NCI-H82 treated with DMSO at 0.1 percent for 48 hours (cell line): ENCODE results near the gene SOX13.

ENCODE experiments used
- DNase-seq: peaks from one replicate; lab custom pipeline; 2025; ENCODE audit not compliant: unreplicated experiment; lab: John Stamatoyannopoulos, UW

The SOX13 gene

DNA sequence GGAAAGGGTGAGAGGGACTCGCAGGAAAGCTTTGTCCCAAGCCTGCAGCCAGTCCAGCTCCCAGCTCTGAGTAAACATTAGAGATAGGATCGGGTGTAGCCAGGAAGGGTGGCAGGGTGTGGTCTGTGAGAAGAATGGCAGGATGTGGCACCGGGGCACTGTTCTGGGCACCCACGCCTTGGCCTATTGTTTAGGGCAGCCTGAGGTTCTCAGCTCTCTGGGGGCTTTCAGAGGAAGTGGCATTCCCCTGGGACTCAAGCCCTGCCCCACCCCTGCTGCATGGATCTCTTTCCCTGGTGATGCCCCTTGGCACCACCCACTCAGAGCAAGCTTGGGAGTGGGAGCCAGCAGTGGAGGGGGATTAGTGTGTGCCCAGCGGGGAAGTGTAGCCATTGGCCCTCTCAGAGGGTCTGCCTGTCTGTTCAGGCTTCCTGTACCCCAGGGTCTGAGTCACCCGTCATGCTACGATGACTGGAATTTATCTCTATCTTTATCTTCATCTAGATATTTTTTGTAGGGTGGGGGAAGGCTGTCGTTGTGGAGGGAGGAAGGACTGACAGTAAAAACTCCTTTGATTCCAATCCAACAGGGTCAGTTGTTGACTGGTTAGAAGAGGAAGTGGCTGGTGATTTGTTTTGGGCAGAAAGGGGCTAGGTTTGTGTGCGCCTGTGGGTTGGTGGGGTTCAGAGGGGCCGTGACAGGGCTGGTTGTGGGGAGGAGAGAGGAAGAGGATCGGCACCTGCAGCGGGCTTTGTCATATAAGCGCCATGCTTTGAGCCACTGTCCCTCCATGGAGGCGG, 31.6 kb downstream of the SOX13 start:
- no peak for DNase-seq

DNA sequence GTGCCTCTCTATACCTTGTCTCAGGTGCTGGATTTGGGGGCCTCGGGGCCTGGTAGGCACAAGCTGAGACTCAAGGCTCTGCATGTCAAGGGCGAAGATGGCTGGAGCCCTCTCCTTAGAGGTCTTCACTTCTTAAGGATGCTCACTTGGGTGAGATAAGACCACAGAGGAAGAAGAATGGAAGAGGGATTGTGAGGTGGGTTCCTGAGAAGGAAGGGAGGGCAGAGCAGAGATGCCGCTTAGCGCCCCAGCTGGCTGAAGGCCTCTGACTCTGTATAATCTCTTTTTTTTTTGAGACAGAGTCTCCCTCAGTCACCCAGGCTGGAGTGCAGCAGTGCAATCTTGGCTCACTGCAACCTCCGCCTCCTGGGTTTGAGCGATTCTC, 32.2 kb downstream of the SOX13 start:
- no peak for DNase-seq

DNA sequence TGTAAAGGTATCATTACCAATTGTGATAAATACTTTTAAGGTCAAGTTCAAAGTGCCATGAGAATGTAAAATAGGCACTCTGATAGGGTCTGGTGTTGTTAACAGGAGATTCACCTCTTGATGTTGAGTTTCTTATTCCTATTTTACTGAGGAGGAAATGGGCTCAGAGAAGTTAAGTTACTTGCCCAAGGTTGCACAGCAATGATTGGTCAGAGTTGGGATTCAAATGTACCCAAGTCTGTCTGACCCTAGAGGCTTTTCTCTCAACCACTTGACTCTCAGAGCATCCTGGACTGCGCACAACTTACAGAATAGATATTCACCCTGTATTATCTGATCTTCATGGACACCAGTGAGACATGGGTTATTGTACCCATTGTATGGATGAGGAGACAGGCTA, 33.9 kb downstream of the SOX13 start:
- no peak for DNase-seq

DNA sequence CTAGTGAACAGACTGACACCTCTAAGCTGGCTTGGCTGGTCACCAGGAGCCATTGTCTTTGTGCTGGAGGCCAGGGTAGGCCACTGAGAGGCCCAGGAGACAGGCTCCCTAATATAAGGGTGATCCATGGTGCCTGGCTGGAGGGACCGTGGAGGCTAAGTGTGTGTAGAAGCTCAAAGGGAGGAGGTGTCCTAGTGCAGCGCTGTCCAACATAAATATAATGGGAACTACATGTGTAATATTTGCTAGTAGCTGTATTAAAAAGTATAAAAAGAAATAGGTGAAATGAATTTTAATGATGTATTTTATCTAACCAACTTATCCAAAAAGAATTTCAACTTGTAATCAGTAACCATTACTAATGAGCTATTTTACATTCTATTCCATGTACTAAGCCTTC, 35.0 kb downstream of the SOX13 start:
- DNase-seq, result no peak

DNA sequence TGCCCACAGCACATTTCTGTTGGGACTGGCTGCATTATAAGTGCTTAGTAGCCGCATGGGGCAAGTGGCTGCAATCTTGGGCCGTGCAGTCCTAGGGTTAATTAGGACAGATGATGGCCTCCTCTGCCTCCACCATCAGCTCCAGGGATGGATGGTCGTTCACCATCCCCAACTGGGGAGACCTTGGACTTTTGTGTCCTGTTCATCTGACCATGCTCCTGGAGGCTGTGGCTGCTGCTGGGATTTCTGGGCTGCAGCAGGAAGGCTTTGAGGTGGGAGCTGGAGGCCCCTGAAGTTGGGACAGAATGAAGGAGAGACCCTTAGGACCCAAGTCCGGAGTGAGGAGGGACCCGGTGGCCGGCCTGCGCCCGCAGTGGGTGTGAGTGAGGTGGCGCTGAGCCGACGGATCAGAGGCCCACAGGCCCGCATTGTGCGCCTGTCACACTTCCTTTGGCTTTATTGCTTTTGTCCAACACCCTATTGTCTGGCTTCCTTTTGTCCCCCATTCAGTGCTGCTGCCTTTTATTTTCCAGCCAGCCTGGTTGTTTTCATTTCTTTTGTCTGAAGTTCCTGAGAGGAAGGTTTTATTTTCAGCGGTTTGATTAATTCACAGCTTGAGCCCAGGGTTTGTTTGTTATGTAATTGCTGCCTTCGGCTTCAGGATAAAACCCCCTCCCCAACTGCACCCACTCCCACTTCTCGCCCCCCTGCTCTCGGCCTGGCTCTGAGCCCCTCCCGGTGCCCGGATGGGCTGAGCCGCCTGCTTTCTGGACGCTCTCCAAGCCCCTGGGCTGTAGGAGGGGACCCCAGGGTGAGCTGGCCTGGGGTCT, 35.6 kb downstream of the SOX13 start:
- no peak for DNase-seq

DNA sequence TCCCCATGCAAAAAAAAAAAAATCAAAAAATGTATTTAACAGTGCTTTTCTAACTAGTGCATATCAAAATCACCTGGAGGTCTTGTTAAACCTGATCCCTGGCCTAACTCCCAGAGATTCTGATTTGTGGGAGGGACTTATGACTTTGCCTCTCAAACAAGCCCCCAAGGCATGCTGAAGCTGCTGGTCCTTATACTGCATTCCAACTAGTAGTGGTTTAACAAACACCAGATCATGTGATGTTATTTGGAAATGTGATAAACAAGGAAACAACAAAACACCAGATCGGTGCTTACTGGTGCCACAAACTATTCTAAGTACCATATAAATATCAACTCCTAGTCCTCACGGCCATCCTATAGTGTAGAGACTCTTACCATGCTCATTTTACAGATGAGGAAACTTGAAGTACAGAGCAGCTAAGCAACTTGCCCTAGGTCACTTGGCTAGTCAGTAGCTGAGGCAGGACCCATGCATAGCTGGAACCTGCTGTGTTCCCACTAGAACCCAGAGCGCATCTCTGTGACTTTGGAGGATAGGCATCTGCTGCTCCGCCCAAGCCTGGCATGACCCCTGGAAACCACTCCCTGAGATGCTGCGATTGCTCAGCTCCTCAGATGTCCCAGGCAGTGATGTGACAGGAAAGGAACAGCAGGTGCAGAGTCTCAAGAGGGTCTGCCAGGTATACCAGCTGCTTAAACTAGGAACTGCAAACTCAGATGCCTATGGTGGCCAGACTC, 38.1 kb downstream of the SOX13 start:
- DNase-seq, result no peak

DNA sequence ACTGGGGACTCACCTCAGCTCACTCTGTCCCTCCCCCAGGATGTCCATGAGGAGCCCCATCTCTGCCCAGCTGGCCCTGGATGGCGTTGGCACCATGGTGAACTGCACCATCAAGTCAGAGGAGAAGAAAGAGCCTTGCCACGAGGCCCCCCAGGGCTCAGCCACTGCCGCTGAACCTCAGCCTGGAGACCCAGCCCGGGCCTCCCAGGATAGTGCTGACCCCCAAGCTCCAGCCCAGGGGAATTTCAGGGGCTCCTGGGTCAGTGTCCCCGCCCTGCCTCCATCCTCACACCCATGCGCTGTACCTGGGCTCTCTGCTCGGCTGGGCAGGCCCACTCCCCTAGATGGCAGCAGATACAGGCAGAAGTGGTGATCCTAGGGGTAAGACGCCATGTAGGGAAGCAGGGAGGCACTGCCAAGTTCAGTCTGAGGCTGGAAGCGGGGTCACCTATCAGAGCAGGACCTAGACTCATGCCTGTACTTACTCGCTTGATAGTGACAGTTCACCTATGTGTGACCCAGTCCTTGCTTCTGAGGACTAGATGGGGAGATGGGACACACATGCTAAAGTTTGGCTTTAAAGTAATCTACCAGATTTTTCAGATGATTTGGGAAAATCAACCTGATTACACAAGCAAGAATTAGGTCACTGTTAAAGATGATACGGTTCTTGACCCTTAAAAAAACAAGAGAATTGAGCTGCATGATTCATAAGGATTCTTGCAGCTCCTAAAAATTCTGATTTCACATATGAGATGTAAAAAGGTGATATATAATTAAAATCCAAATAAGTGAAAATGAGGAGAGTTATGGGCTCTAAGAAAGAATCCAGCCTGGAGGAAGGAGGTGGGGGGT, 40.2 kb downstream of the SOX13 start:
- DNase-seq, result no peak

DNA sequence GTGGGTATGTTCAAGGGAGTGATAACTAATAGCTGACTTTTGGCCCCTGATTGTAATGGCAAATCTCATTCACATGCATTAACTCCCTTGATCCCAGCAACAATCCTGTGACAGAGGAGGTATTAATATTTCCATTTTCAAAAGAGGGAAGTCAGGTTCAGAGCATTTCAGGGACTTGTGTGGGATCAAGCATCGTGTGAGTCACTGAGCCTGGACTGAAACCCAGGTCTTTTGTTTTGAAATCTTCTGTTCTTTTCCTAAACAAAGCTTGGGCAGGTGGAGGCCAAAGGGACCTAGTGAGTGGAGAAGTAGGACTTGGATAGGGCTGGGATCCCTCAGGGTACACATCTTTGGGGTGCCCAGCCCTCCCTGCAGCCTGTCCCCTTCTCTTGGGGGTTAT, 41.0 kb downstream of the SOX13 start:
- no peak for DNase-seq

DNA sequence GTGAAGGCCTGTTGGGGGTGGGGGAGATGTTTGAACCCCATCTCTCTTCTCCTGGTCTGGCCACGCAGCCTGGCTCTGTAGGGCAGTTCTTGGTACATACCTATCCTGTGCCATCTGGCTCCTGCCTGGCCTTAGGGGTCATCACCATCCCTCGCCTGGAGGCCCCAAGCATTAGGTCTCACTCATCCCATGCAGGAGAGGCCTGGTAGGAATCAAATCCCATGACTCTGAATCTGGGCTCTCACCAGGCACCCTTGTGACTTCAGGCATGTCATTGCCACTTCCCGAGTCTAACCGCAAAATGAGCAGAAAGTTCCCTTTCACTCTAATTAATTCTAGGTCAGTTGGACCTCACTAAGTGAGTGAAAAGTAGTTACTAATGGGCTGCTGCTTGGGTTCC, 41.7 kb downstream of the SOX13 start:
- no peak for DNase-seq

DNA sequence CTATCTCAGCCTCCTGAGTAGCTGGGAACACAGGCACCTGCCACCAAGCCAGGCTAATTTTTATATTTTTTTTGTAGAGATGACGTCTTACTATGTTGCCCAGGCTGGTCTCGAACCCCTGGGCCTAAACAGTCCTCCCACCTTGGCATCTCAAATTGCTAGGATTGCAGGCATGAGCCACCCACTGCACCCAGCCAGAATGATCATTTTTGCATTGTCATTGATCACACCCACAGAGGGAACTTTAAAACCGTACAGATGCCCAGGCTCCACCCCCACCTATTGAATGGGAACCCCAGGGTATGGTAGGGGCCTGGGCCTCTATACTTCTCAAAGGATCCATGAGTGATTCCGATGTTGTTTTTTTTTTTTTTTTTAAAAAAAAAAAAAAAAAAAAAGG, 42.2 kb downstream of the SOX13 start:
- DNase-seq, result no peak

DNA sequence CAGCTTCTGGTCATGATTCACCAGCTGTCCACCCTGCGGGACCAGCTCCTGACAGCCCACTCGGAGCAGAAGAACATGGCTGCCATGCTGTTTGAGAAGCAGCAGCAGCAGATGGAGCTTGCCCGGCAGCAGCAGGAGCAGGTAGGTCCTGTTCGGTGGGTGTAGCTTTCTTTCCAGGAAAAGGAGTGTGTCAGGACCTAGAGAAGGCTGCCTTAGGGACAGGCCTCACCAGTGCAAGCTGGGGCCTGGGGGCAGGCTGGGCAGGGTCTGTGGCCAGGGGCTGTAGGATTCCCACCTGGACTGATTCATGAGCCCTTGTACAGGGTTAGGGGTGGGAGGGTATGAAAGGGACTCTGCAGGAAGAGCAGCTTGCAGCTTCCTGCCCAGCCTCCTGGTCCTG, 43.6 kb downstream of the SOX13 start:
- DNase-seq, result no peak

DNA sequence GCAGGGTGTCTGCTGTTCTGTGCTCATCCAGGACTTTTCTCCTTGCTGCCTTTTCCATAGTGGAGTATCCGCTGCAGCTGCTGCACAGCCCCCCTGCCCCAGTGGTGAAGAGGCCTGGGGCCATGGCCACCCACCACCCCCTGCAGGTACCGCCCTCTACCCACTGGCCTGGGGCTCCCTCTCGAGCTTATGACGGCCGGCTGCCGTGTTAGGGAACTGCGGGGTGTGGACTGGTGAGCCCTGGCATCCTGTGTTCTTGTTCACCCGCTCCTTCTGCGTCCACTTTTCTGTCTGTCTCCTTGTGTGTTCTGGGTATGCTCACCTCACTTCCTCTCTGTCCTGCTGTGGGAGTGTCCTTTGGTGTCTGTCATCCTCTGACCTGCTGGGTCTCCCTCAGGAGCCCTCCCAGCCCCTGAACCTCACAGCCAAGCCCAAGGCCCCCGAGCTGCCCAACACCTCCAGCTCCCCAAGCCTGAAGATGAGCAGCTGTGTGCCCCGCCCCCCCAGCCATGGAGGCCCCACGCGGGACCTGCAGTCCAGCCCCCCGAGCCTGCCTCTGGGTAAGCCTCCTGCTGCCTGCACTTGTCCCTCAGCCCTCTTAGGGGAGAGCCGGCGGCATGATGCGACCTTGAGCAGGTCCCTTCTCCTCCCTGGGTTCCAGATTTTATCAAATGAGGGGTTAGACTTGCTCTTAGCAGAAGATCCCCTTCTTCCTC, 49.1 kb downstream of the SOX13 start:
- no peak for DNase-seq

DNA sequence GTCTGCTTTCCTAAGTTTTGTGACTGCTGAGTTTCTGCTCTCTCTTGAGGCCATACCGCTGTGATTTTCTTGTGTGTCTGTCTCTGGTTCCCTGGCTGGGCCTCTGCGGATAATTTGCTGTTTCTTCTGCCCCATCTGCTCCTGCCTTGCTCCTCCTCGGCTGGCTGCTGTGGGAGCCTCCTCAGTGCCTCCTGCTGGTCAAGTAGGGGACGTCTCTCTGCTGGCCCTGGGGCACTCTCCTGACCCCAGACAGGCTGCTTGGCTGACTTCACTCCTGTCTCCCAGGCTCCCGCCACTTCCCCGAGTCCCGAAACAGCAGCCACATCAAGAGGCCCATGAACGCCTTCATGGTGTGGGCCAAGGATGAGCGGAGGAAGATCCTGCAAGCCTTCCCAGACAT, 50.5 kb downstream of the SOX13 start:
- peak; percentile 19 for DNase-seq

DNA sequence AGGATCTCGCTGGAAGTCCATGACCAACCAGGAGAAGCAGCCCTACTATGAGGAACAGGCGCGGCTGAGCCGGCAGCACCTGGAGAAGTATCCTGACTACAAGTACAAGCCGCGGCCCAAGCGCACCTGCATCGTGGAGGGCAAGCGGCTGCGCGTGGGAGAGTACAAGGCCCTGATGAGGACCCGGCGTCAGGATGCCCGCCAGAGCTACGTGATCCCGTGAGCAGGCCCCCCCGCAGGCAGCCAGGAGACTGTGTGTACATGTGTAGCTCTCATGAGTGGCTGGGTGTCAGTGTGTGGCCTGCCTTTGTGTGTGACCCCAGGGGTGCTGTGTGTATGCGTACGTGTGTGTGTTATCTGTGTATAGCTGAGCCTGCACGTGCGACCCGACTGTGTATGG, 51.7 kb downstream of the SOX13 start:
- no peak for DNase-seq

DNA sequence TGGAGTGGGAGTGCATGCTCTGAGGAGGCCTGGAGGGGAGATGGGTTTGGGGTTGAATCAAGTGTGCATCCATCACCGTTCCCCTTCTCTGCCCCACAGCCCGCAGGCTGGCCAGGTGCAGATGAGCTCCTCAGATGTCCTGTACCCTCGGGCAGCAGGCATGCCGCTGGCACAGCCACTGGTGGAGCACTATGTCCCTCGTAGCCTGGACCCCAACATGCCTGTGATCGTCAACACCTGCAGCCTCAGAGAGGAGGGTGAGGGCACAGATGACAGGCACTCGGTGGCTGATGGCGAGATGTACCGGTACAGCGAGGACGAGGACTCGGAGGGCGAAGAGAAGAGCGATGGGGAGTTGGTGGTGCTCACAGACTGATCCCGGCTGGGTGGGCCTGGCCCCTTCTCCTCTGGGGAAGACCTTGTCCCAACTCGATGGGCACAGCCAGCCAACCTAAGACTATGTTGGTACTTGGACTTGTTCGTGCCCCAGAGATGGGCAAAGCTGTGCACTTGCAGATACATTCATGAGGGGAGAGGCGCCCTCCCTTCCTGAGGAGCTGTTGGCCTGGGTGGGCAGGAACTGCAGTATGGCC, 52.9 kb downstream of the SOX13 start:
- DNase-seq, result no peak

DNA sequence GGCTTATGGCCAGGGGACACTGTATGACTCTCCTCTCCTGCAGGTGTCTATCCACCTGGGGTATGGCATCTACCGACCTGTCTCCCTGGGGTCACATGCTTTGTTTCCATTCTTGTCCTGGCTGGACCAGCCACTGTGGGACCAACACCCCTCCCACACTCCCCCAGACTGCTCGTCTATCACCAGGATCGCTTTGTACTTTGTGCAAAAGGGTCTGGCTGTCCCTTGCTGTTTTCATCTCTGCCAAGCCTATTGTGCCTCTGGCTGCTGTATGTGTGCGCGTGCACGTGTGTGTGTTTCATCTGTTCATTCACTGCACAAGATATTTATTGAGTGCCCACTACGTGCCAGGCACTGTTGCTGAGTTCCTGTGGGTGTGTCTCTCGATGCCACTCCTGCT, 53.5 kb downstream of the SOX13 start:
- DNase-seq, result no peak

DNA sequence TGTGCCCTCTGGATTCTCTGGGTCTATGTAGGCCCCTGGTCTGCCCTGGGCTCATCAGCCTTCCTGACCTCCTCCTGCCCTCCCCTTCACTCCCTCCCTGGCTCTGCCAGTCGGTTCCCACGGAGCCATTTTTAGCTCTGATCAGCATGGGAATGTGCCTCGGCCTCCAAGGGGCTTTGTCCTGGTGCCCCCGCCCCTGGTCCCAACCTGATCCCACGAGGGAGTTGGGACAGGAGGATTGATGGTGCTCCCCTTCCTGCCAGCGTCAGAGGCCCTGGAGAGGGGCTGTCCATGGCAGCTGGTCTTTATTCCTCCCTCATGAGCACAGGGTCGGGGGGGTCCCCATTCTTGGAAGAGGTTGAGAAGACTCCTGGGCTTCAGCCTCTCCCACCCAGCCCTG, 54.0 kb downstream of the SOX13 start:
- DNase-seq, result no peak

DNA sequence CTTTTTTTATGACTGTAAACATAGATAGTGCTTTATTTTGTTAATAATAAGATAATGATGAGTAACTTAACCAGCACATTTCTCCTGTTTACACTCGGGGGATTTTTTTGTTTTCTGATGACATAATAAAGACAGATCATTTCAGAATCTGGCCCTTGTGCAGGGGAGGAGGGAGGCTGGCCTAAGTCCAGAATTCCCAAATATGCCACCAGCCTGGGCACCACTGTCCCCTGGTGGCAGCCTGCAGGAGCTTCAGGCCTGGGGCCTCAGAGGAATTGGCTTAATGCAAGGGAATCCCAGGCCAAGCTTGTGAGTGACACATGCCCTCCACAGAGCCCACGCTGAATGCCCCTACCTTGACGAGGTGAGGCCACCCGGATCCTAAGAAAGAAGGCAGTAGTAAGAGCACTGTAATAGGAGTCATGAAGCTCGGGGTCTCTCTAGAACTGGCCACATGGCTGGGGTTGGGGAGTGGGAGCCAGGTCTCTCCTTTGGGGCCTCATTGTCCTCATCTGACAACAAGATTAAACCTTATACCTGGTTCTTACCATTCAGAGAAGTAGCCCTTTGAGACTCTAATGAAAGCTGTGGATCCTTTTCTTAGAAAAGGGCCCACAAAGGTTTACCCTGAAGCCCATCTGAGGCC, 54.8 kb downstream of the SOX13 start:
- DNase-seq, result peak; percentile 50

DNA sequence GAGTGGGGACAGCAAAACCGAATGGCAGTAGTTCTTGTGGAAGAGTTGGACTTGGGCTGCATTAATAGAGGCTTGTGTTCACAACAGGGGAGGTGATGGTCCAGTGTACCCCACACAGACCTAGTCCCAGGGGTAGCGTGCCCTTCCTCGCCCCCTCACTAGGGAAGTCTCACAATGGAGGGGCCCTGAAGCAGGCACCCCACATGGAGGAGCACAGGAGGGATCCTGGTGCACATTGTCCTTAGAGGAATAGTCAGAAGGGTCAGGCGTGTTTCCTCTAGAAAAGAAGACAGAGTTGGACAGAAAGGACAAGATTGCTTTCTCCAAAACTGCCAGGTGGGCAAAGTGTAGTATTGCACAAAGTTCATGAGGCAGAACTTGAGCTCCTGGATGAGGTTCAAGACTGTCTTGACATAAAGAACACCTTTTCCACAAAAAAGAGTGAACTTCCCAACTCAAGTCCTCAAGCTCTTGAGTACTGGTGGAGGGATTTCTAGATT, 55.6 kb downstream of the SOX13 start:
- no peak for DNase-seq
